Ramos (cell line): Measurements from ENCODE around the gene CDH4.

Experiments
- in situ Hi-C: fragments of 300-500 bp; cut with MboI; formaldehyde crosslinking; loops from one replicate; pipeline ENCODE4 v1.14.3; 2022; ENCODE audit warnings: low sequenced_read_pairs; ENCODE audit not compliant: unreplicated experiment

CDH4 gene

DNA sequence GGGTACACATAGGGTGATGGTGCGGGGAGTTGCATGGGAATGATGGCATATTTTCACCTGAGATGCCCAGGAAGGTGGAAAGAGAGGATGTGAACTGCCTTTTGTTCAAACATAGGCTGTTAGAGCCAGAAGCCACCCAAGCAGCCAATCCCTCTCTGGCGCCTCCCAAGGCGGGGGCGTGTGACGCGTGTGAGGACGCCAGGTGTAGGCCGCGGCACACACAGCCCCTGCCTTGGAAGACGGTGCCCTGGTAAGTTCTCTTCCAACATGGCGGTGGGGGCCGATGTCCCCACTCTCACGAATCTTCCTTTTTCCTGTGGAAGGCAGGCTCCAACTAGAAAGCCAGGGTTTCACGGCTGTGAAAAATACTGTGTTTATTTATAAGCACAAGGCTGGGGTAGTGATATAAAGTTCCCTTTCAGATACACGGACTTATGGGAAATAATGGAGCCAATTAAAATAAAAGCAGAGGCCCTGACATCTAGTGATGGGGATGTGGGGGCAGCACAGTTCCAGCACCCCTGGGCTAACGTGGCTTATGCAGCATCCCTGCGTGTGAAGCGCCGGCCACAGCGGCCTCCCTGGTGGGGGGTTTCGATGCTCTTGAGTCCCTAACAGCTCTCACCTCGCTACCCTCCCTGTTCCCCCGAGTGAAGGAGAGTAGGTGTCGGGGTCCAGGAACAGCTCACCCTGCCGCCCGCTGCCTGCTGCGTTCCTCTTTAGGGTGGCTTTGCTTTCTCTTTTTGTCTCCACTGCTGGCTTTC lies 28.3 kb downstream of the CDH4 start:
- in situ Hi-C loops, result no loop called here

DNA sequence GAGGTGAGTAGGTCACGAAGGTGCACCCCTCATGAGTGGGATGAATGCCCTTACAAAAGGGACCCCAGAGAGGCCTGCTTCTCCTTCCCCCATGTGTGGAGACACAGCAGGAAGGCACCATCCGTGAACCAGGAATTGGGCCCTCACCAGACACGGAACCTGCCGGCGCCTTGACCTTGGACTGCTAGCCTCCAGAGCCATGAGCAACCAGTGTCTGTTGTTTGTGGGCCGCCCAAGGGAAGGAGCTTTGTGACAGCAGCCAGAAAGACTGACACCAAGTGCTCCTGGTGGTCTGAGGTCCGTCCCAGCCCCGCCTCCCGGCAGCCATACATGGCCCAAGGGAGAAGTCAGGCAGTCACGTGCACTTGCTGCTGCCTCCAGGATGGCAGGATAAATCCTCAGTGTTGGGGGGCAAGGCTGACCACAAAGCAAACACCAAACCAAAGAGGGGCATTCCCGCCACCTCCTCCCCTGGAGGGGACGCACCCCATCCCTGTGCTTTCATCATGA lies 29.3 kb downstream of the CDH4 start:
- in situ Hi-C loops, result no loop called here

DNA sequence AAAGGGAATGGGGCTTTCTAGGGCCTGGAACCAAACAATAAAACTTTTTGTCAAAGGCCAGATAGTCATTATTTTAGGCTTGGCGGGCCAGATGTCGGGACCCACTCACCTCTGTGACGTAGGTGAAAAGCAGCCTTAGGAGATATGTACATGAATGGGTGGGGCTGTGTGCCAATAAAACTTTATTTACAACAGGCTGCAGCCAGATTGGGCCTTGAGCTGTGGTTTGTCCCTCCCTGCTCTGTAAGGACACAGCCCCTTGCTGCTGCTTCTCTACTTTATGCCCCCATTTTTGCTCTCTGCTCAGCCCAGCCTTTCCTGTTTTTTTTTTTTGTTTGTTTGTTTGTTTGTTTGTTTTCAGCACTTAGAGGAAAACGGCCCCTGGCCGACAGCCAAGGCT lies 32.7 kb downstream of the CDH4 start:
- in situ Hi-C loops, result no loop called here

DNA sequence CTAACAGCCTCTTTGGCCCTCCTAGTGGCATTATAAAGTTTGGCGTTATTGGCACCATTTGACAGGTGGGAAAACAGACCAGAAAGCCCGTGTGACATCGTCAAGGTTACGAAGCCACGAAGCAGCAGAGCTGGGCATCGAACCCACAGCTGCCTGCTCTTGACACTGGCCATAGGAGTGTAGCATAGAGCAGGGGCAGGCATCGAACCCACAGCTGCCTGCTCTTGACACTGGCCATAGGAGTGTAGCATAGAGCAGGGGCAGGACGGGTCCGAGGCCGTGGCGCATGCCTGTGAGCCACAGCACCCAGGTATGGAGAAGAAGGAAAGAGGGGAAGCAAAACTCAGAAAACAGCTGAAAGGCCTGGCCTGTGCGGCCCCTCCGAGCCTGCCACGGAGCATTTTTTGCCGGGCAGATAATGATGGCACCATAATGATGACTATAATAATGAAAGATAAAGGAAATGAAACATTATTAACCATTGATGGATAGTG lies 33.1 kb downstream of the CDH4 start:
- in situ Hi-C loops, result no loop called here

- in situ Hi-C loops, result no loop called here
Measured at GRCh38 chr20:61285691-61286090, 33.6 kb downstream of the CDH4 start.

DNA sequence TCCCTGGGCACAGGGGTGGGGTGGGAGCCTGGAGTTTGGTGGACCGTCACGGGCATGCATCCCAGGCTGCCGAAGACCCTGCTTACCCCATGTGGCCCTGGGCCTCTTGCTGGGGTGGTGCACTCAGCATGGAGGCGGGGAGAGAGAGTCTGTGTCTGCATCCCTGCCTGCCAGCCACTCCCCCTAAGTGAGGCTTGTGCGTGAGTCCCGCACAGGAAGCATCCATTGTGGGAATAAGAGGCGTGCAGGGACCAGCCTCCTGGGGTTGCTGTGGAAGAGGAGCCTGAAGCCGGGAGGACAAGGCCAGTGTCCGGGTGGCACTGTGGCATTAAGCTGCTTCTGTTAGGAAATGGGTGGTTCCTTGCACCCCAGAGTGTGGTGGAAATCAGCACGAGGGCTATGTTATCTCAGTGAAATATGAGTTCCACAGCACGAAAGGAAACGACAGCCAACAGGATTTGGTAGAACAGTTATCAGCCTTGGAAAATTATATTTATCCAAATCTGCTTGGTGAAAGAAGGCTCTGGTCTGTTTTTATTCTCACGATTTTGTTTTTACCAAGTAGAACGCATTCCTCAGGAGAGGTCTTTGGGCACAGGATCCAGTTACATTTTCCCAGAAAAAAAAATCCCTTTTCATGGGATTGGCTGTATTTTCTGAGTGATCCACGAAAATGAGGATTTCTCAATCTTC lies 35.7 kb downstream of the CDH4 start:
- in situ Hi-C loops, result no loop called here

DNA sequence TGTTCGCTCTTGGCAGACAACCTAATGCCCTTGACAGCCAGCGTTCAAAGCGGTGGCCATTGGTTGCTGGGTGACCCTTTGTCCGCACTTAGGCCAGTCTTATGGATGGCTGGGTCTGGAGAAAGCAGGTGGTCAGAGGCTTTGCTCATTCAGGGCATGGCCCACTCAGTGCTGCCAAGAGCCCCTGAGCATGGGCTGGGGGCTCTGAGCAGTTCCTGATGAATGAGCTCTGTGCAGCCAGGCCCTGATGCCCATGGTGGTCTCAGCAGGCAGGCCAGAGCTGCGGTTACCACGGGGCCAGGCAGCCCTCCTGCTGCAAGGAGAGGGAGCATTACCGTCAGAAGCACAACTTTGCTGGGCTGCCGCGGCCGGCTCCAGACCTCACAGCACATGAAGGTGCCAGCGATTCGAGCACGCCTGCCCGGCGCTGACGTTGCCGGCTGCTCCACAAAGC lies 36.3 kb downstream of the CDH4 start:
- in situ Hi-C loops, result no loop called here

GRCh38 chr20:61289166-61289565 lies 37.1 kb downstream of the CDH4 start:
- in situ Hi-C loops, result no loop called here

DNA sequence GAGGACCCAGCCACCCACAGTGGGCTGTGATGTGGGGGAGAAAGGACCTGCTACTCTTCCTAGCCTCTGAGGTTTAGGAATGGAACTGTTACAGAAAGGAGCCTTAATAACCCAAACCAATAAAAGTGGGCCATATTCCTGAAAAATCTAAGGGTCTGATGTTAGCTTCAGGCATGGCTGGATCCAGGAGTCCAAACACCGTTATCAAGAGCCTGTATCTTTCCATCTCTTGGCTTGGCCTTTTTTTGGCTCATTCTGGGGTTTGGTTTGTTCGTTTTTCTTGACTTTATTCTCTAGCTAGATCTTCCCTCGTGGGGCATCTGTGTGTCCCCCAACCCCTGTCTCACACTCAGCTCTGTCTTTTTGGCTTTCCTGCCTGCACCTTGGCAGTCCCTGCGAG lies 38.7 kb downstream of the CDH4 start:
- in situ Hi-C loops, result no loop called here

DNA sequence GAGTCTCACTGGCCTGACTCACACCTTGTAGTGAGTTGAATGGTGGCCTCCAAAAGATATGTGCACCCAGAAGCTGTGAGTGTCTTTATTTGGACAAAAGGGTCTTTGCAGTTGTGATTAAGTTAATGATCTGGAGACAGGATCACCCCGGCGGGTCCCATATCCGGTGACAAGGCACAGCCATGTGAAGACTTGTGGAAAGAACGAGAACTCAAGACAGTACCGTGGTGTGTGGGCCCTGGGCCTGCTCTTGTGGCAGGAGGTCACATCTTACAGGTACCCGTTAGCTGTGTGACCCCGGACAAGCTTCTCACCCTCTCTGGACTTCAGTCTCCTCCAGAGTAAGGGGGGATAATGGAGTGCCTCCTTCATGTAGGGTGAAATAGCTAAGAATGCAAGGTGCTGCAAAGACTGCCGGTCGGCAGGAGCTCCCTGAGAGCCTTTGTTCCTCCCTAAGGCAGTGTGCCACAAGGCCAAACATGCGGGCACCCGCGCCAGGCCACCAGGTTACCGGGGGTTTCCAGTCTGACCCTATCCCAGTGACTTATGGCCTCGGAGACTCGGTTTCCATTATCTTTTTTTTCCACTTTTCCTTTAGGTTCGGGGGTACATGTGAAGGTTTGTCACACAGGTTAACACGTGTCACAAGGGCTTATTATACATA lies 39.2 kb downstream of the CDH4 start:
- in situ Hi-C loops, result no loop called here

DNA sequence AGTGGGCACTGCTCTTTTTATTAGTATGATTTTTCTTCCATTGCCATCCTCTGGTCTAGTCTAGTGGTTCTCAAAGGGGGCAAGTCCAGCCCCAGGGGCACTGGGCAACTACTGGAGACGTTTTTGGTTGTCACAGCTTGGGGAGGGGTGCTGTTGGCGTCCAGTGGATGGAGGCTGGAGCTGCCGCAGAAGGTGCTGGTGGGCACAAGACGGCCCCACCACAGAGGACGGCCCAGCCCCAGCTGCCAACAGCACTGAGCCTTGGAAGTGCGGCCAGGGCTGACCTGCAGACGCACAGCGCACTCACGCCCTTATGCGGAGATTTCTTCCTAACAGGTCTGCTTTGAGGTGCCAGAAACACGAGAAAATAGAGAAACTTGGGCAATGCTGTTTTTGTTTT lies 40.3 kb downstream of the CDH4 start:
- in situ Hi-C loops, result no loop called here

DNA sequence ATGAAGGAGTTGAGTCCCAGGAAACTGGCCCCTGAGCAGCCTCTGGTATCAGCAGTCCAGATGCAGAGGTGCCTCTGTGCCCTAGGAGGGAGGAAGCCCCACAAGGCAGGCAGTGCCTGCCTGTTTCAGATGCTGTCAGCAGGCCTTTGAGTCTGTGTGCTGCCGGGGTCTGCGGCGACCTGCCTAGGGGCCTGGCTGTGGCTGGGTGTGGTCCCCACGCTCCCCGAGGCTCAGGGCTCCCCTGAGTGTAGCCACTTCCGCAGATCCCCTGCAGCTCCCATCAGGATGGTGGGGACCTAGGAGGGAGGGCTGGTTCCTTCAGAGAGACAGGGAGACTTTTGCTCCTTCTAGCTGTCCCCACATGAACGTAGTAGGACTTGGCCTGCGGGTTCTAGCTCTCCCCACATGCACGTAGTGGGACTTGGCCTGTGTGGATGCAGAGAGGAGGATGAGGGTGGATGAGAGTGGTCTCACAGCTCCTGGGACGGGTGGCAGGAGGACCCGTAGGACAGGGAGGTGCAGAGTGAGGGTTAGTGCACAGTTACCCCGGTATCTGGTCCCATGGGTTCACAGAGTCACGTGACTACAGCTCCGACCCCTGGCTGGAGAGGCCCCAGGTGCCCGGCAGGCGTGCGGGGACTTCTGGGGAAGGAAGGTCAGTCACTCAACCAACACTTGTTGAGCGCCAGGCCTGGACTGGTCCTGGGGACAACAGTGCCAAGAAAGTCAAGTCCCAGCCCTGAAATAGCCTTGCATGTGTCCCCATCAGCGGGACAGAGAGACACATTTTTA lies 41.0 kb downstream of the CDH4 start:
- in situ Hi-C loops, result no loop called here

DNA sequence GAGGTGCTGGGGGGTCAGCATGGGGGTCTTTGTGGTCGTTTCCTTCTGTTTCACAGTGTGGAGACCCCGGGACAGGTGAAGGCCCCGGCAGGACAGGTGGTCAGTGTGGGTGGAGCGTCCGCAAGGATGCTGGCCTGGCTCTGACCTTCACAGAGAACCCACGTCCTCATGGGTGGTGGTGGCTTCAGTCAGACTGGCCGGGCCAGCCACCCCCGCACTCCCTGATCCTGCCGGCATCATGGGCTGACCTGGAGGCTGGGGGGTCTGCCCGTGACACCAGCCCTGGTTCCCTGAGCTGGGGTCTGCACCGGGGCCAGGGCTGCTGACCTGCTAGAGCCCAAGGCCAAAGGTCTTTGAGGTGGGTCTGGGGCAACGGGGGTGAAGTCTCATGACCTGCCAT lies 41.9 kb downstream of the CDH4 start:
- in situ Hi-C loops, result no loop called here

DNA sequence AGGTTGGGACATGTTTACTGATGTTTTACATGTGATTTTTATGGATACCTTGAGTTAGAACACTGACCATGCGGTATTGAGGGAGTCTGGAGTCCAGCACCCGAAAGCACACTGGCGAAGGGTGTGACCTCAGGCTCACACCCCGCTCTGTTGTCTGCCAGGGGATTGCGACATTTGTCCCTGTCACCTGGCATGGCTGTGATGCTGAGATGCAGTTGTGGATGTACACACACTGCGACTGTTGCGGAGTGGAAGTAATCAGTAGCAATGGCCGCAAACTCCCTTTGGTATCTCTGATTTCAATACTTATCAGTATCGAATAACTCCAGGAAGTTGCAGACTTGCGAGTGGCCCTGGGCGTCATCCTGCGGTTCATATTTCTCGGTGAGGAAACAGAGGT lies 43.2 kb downstream of the CDH4 start:
- in situ Hi-C loops, result no loop called here

- in situ Hi-C loops, result no loop called here
Measured at GRCh38 chr20:61295682-61296628, 43.9 kb downstream of the CDH4 start.

- in situ Hi-C loops, result no loop called here
Measured at GRCh38 chr20:61296629-61297019, 44.6 kb downstream of the CDH4 start.

GRCh38 chr20:61297491-61297890 lies 45.4 kb downstream of the CDH4 start:
- in situ Hi-C loops, result no loop called here

- in situ Hi-C loops, result no loop called here
Measured at GRCh38 chr20:61297986-61298385, 45.9 kb downstream of the CDH4 start.

GRCh38 chr20:61298661-61299060 lies 46.6 kb downstream of the CDH4 start:
- in situ Hi-C loops, result no loop called here
